ENCODE data around the gene SH3D21.

The SH3D21 gene

DNA sequence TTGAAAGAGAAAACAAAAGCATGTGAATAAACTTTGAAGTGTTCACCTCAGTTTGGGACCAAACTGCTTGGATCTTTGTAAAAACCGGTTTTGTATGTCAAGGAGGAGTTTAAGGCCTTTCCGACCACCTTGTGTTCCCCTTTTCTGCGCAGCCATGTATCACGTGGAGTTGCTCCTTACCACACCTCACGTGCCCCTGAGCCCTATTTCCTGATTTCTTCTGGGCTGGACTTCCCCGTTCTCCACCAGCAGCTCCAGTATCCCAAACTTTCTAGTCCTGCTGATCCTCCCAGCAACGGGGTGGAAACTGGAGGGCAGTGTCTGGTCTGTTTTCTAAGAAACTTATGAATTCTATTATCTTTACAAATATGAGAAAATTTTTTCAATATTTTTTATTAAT, 1.6 kb upstream of the SH3D21 start:
- DNase-seq: no peak

GRCh38 chr1:36304970-36305914, 926 bp upstream of the SH3D21 start:
- no peak for DNase-seq

DNA sequence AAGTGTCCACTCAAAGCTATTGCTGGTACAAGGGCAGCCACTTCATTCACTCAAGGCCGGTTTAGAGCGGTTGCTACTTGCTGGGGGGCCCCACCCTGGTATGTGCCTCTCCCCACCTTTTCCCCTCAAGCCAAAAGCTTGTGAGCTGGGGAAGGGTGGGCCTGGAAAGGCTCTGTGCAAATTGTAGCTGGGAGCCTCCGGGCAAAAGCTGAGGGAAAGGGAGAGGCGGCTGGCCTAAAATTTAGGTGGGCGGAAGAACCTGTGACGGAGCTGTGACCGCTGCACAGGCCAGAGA, 306 bp upstream of the SH3D21 start:
- no peak for DNase-seq

DNA sequence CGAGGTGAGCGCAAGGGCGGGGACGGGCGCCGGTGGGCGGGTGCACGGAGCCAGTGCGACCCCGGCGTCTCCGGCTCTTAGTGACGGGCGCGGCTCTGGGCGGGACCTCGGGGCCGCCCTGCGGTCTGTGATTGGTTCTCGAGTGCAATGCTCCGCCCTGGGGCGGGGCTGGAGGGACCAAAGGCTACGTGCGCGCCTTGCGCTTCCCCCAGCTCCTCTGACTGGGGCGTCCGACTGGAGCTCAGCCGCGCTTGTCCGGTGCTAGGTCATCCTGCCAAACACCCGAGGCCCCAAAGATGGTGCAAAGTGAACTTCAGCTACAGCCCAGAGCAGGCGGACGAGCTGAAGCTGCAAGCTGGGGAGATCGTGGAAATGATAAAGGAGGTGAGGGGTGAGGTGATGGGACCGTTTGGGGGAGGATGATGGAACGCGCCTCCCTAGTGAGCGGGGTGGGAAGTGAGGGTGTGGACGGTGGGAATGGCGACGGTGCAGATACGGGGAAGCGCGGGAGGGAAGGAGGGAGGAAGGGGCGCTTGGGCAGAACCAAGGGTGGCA, 811 bp downstream of the SH3D21 start:
- DNase-seq: peak; percentile 77 to 87 (median 82)

- DNase-seq: no peak
These were observed 1.6 kb downstream of the SH3D21 start for GRCh38 chr1:36307601-36308330.

GRCh38 chr1:36309397-36309796, 3.2 kb downstream of the SH3D21 start:
- DNase-seq: no peak

DNA sequence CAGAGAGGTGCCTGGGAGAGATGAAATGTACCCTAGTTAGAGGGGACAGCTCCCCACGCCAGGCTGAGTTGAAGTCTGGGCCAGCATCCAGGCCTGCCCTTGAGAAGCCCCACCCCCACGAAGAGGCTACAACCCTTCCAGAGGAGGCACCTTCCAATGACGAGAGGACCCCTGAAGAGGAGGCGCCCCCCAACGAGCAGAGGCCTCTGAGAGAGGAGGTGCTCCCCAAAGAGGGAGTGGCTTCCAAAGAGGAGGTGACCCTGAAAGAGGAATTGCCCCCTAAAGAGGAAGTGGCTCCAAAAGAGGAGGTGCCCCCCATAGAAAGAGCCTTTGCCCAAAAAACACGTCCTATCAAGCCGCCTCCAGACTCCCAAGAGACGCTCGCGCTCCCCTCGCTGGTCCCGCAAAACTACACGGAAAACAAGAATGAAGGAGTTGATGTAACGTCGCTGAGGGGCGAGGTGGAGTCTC, 14.2 kb downstream of the SH3D21 start:
- DNase-seq: no peak

DNA sequence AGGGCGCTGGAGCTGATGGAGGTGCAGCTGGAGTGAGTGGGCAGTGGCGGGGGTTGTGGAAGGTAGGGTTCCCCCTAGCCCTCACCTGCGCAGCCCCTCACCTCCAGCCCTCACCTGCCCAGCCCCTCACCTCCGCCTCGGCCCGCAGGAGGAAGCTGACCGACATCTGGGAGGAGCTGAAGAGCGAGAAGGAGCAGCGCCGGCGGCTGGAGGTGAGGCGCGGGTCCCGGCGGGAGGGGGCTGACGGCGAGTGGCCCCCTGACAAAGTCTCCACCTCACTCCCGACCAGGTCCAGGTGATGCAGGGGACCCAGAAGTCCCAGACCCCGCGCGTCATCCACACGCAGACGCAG, 14.6 kb downstream of the SH3D21 start:
- DNase-seq: no peak

DNA sequence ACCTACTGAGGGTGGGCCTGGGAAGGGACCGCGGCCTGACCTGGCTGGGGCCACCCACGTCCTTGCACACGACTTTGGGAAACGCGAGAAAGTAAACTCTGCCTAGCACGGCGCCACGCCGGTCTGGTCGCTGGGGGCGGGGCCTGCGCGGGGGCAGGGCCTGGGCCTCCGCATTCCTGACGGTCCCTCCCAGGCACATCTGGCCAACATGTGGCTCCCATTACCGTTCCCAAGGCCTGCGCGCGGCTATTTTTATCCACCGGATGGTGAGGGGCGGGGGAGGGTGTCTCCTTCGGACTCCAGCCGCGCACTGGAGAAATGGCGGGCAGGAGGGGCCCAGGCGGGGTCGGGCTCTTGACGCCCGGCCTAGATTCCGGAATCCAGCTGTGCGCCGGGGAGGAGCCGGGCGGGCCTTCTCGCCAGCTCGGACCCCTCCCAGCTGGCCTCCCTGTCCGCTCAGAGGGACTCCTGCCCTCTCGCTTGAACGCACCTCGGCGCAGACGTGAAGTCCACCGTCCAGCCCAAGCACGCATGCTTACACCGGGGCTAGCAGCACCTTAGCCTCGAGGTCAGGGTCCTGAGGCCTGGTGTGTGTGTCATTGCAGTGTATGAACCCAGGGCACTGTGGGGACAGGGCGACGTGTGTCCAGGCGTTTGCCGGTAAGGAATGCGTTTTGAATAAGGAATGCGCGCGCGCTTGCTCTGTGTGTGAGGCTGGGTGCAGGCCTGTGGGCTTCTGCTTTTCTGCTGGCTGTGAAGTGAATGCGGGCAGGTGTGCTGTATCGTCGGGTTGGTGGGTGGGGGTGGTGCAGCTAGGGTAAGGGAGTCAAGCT, 15.2 kb downstream of the SH3D21 start:
- no peak for DNase-seq

DNA sequence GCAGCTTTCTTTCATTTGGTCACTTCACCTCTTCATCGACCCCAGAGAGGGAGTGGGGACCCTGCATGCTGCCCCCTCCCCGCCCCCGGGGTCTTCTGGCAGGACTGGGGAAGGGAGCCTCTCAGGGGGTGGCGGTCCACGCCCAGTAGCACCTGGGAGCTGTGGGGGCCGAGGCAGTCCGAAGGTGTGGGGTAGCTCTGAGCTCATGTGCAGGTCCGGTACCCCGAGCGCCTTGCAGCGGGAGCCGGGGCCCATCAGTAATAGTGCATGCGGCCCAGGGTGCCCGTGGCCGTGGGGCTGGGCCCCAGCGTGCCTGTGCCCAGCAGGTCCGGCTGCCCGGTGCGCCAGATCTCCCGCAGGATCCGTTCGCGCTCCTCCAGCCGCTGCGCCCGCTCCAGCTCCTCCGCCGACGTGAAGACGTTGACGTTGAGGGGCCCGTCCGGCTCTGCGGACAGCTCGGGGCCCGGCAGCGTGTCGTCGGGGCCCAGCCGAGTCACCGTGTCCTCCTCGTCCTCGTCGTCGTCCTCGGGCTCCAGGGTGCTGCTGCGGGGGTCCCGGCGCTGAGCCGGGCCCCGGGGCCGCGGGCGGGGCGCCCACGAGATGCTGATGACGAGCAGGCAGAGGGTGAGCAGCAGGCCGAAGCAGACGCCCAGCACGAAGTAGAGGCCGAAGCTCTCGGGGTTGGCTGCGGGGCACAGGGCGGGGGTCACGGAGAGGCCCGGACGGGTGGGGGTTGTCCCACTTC, 16.0 kb downstream of the SH3D21 start:
- DNase-seq: no peak

- peak in 1 of 4 experiments; percentile 18 for DNase-seq
These were observed 16.8 kb downstream of the SH3D21 start for GRCh38 chr1:36322786-36323635.

DNA sequence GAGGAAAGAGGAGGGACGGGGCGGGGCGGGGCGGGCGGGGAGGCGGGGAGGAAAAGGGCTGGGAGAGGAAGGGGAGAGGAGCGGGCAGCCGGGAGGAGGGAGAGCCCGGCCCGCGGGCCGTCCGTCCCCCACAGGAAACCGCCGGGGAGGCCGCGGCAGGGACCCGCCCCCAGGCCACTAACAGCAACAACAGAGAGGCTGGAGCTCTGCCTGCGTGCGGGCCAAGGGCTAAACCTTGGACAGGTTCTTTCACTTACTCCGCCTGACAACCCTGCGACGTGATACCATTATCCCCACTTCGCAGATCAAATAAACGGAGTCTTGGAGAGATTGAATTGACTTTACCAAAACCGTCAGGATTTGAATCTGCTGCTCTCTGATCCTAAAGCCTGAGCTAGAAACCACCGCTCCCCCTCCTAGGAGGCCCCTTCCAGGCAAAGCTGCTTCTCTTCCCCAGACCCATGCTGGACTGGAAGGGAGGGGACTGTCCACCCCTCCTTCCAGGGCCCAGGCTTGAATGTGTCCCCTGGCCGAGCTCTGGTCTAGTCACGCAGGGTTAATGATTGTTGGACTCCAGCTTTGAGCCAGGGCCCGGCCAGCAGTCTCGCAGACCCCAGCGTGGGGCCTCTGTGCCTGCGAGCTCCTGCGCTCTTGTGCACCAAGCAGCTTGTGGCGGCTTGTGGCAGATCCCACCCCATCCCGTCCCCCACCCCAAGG, 17.6 kb downstream of the SH3D21 start, which contains the start of gene EVA1B:
EVA1B (minus strand) TSS at position 10 of the 717 bp plus-strand sequence. CDS start 608 bp downstream, outside the sequence.
- peak in 2 of 4 experiments; percentile 18 to 22 for DNase-seq

DNA sequence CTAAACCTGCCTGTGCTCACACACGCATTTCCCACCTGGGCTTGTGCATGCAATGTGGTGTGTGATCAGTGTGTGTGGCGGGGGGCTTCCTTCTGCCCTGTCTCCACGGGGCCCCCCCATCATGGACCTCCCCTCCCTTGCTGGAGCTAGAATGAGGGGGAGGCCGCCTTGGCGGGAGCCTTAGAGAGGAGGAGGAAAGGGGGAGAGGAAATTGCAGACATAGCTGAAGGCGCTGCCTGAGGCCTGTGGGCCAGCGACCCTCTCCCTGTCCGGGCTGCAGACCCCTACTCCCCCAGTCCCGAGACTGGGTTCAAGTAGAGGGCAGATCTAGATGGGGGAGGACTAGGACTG, 18.2 kb downstream of the SH3D21 start:
- no peak for DNase-seq

GRCh38 chr1:36326499-36326898, 20.3 kb downstream of the SH3D21 start:
- no peak for DNase-seq

GRCh38 chr1:36327421-36328087, 21.4 kb downstream of the SH3D21 start:
- no peak for DNase-seq

- DNase-seq: no peak
These were observed 21.9 kb downstream of the SH3D21 start for GRCh38 chr1:36328088-36328480.

GRCh38 chr1:36328713-36329112, 22.5 kb downstream of the SH3D21 start:
- no peak for DNase-seq

- no peak for DNase-seq
These were observed 23.6 kb downstream of the SH3D21 start for GRCh38 chr1:36329817-36330216.

GRCh38 chr1:36330940-36331339, 24.8 kb downstream of the SH3D21 start:
- DNase-seq: no peak

GRCh38 chr1:36337830-36338229, 31.7 kb downstream of the SH3D21 start:
- DNase-seq: no peak

Measured in activated CD4-positive, CD25-positive, alpha-beta regulatory T cell (primary cell).